H1 (cell line): ENCODE data around the gene CAMK2G. TPM values are rescaled to one million over a fixed set of nuclear protein-coding genes. Genes with fewer than 3 reads are reported as not detected.

Experiments
- CTCF ChIA-PET: fragments of 300-600 bp; sonication (Branson Sonifier 250); formaldehyde crosslinking; loops from one replicate; lab custom pipeline; 2021; ENCODE audit not compliant: partially characterized antibody; lab: Charles Lee
- POLR2A ChIA-PET: fragments of 300-600 bp; sonication (Branson Sonifier 250); formaldehyde crosslinking; loops from one replicate; lab custom pipeline; 2021; ENCODE audit warnings: inconsistent platforms; ENCODE audit not compliant: partially characterized antibody; lab: Charles Lee
- DNase-seq, 2 experiments: peaks; one replicate each; pipeline versions ENCODE4 v3.0.0 to v3.0.0-alpha.2; 2010 to 2022; ENCODE audit warnings: low spot score in 2 of 2, low read depth in 1 of 2, mixed read lengths in 1 of 2
- FAIRE-seq: peaks from 2 replicates; lab custom pipeline; 2011; peaks lifted over from hg19 to GRCh38; lab: Jason Lieb, UNC
- H2AFZ ChIP-seq: 2 replicates; pipeline ENCODE4 v1.8.1; 2012; ENCODE audit warnings: low read length, inconsistent platforms
- H2AK5ac ChIP-seq: 2 replicates; pipeline ENCODE4 v1.6.1; 2013; ENCODE audit warnings: low read depth, low read length
- H2BK120ac ChIP-seq: replicated peaks from 2 replicates; pipeline ENCODE3; 2013; ENCODE audit warnings: low read depth, low read length, inconsistent platforms
- H2BK12ac ChIP-seq: 2 replicates; pipeline ENCODE4 v1.6.1; 2013; ENCODE audit warnings: low read depth, low read length
- H2BK15ac ChIP-seq: 2 replicates; pipeline ENCODE4 v1.6.1; 2013; ENCODE audit warnings: low read length
- H2BK20ac ChIP-seq: 2 replicates; pipeline ENCODE4 v1.6.1; 2013; ENCODE audit warnings: low read length
- H2BK5ac ChIP-seq: 2 replicates; pipeline ENCODE4 v1.6.1; 2013; ENCODE audit warnings: low read depth, low read length
- H3K14ac ChIP-seq: 2 replicates; pipeline ENCODE4 v1.6.1; 2013; ENCODE audit warnings: inconsistent platforms; ENCODE audit not compliant: insufficient read length
- H3K18ac ChIP-seq: 2 replicates; pipeline ENCODE4 v1.6.1; 2013; ENCODE audit warnings: low read length; ENCODE audit errors: extremely low read depth
- H3K23ac ChIP-seq: 2 replicates; pipeline ENCODE4 v1.6.1; 2013; ENCODE audit warnings: inconsistent platforms; ENCODE audit not compliant: insufficient read length
- H3K23me2 ChIP-seq: 2 replicates; pipeline ENCODE4 v1.6.1; 2013; ENCODE audit warnings: low read depth, low read length
- H3K27ac ChIP-seq: 2 replicates; pipeline ENCODE4 v1.6.1; 2011; ENCODE audit warnings: low read depth, low read length, inconsistent platforms
- H3K27me3 ChIP-seq, 4 experiments: replicated peaks in 1 of 4; 1 replicate in 1 of 4; 2 replicates in 3 of 4; pipeline versions ENCODE4 v1.6.1 to v1.8.1; 2011 to 2013; ENCODE audit warnings: low read length in 3 of 4, mild to moderate bottlenecking in 3 of 4, inconsistent platforms in 2 of 4, mixed read lengths in 2 of 4, moderate library complexity in 1 of 4; ENCODE audit not compliant: control insufficient read depth in 3 of 4, insufficient read depth in 3 of 4; ENCODE audit errors: extremely low read depth in 1 of 4
- H3K36me3 ChIP-seq, 4 experiments: 2 replicates each; pipeline versions ENCODE4 v1.6.1 to v1.8.1; 2011 to 2013; ENCODE audit warnings: mild to moderate bottlenecking in 4 of 4, low read length in 3 of 4, moderate library complexity in 2 of 4, control low read depth in 1 of 4, inconsistent platforms in 1 of 4; ENCODE audit not compliant: insufficient read depth in 4 of 4, control insufficient read depth in 2 of 4
- H3K4ac ChIP-seq: replicated peaks from 2 replicates; pipeline ENCODE3; 2013; ENCODE audit warnings: low read length, low read depth, mixed read lengths, inconsistent platforms; ENCODE audit not compliant: insufficient read length
- H3K4me1 ChIP-seq, 4 experiments: replicated peaks in 1 of 4; 1 replicate in 1 of 4; 2 replicates in 3 of 4; pipeline versions ENCODE4 v1.6.1 to v1.8.1; 2011 to 2013; ENCODE audit warnings: low read length in 3 of 4, inconsistent platforms in 2 of 4, mixed read lengths in 1 of 4; ENCODE audit not compliant: insufficient read depth in 4 of 4, control insufficient read depth in 3 of 4
- H3K4me2 ChIP-seq, 2 experiments: 2 replicates each; pipeline versions ENCODE4 v1.6.1 to v1.8.1; 2011 to 2013; ENCODE audit warnings: low read depth in 2 of 2, low read length in 2 of 2, control low read depth in 1 of 2, inconsistent platforms in 1 of 2, mild to moderate bottlenecking in 1 of 2; ENCODE audit not compliant: insufficient read depth in 1 of 2
- H3K4me3 ChIP-seq, 4 experiments: fragments of 200-600, 300-600 bp in 1 of 4; sonication (generic), shearing (Covaris generic), sonication (Bioruptor Twin) in 1 of 4; 2 replicates each; pipeline versions ENCODE4 v1.5.1 to v1.8.1; 2011 to 2016; ENCODE audit warnings: low read length in 4 of 4, low read depth in 3 of 4, control low read depth in 2 of 4, inconsistent platforms in 2 of 4, mild to moderate bottlenecking in 2 of 4, mixed read lengths in 1 of 4, moderate library complexity in 1 of 4; ENCODE audit not compliant: insufficient read depth in 2 of 4; ENCODE audit errors: extremely low read depth in 1 of 4
- H3K56ac ChIP-seq: replicated peaks from 2 replicates; pipeline ENCODE3; 2013; ENCODE audit warnings: low read depth, mild to moderate bottlenecking, mixed read lengths, low read length, inconsistent platforms; ENCODE audit not compliant: insufficient read length
- H3K79me1 ChIP-seq: 2 replicates; pipeline ENCODE4 v1.6.1; 2013; ENCODE audit warnings: low read depth, low read length, control low read depth
- H3K79me2 ChIP-seq, 2 experiments: 2 replicates each; pipeline versions ENCODE4 v1.6.1 to v1.8.1; 2012 to 2013; ENCODE audit warnings: low read length in 2 of 2, mild to moderate bottlenecking in 2 of 2, inconsistent platforms in 1 of 2; ENCODE audit not compliant: insufficient read depth in 2 of 2, control insufficient read depth in 1 of 2
- H3K9ac ChIP-seq, 4 experiments: replicated peaks in 1 of 4; 1 replicate in 1 of 4; 2 replicates in 3 of 4; pipeline versions ENCODE4 v1.6.1 to v1.8.1; 2011 to 2013; ENCODE audit warnings: low read depth in 3 of 4, low read length in 3 of 4, control low read depth in 2 of 4, mild to moderate bottlenecking in 2 of 4, moderate library complexity in 2 of 4, inconsistent platforms in 1 of 4; ENCODE audit errors: extremely low read depth in 1 of 4
- H3K9me3 ChIP-seq, 2 experiments: 2 replicates each; pipeline versions ENCODE4 v1.6.1 to v1.8.1; 2012 to 2013; ENCODE audit warnings: mild to moderate bottlenecking in 2 of 2, moderate library complexity in 2 of 2, control low read depth in 1 of 2, inconsistent platforms in 1 of 2, low read depth in 1 of 2, low read length in 1 of 2, mixed read lengths in 1 of 2; ENCODE audit not compliant: insufficient read depth in 2 of 2
- H4K20me1 ChIP-seq, 2 experiments: replicated peaks in 1 of 2; 2 replicates each; pipeline versions ENCODE3 to v1.8.1; 2011 to 2013; ENCODE audit warnings: inconsistent platforms in 2 of 2, low read length in 2 of 2, mild to moderate bottlenecking in 1 of 2; ENCODE audit not compliant: insufficient read depth in 2 of 2, control insufficient read depth in 1 of 2
- H4K5ac ChIP-seq: 2 replicates; pipeline ENCODE4 v1.6.1; 2013; ENCODE audit warnings: low read length, low read depth, mixed read lengths, inconsistent platforms; ENCODE audit not compliant: insufficient read length
- H4K8ac ChIP-seq: 2 replicates; pipeline ENCODE4 v1.8.0; 2013; ENCODE audit warnings: mild to moderate bottlenecking, moderate library complexity, low read length, inconsistent platforms; ENCODE audit not compliant: insufficient read depth; ENCODE audit errors: extremely low read depth
- H4K91ac ChIP-seq: replicated peaks from 2 replicates; pipeline ENCODE3; 2013; ENCODE audit warnings: low read length, mixed read lengths, inconsistent platforms; ENCODE audit not compliant: insufficient read length
- GTF2F1 ChIP-seq: IDR thresholded peaks from 2 replicates; pipeline ENCODE4 v1.6.1; 2012; ENCODE audit warnings: low read depth, low read length, improper control_type of control experiment, borderline replicate concordance
- TAF7 ChIP-seq: optimal IDR thresholded peaks from 2 replicates; pipeline ENCODE3; 2011; ENCODE audit warnings: low read depth, mild to moderate bottlenecking, inconsistent platforms, low read length, moderate library complexity, borderline replicate concordance
- YY1 ChIP-seq: IDR thresholded peaks from 2 replicates; pipeline ENCODE4 v1.6.1; 2011; ENCODE audit warnings: low read depth, mild to moderate bottlenecking, low read length
- WGBS, 2 experiments: shearing (Covaris generic) in 1 of 2; methylation state at CpG; one replicate each; pipeline versions ENCODE4 v1.1.6 to v1.1.7; 2013 to 2015; ENCODE audit warnings: low lambda C conversion rate in 2 of 2, mixed read lengths in 2 of 2, inconsistent platforms in 1 of 2, low coverage in 1 of 2, missing lambda C conversion rate in 1 of 2; ENCODE audit not compliant: insufficient replicate concordance in 2 of 2, insufficient coverage in 1 of 2, insufficient read length in 1 of 2; ENCODE audit errors: extremely low coverage in 1 of 2, missing lambda C conversion rate in 1 of 2; 5-methylcytosine and 5-hydroxymethylcytosine counted together
- polyA plus RNA-seq, 7 experiments: library from polyadenylated mRNA; depleted of rRNA in 3 of 7; stranded (reverse) in 5 of 7; unstranded in 2 of 7; fragments of >200 nt in 5 of 7; fragments of 200-250 nt in 2 of 7; gene quantifications; 1 replicate in 5 of 7; 2 replicates in 1 of 7; 4 replicates in 1 of 7; pipeline versions ENCODE4 v1.2.1 to v1.2.3, GENCODE V29; 2011 to 2013; ENCODE audit warnings: missing spikeins in 2 of 7, mixed read lengths in 2 of 7
- total RNA-seq: library from RNA; stranded (reverse); fragmentation: NEBNext Ultra II Directional; extraction: Animal tissue kit (Norgen Biotek cat#: 25700); gene quantifications from 2 replicates; pipeline ENCODE4 v1.2.1, GENCODE V29; 2021

CAMK2G gene
- total and polyA plus RNA-seq, 2 of the 8 experiments (the other 6 are each of a cell fraction or from before 2014, with no cell fraction given) = 28.9 to 31.7 TPM

GRCh38 chr10:73911553-73912004 is 37.2 kb upstream of the CAMK2G start:
- no peak for FAIRE-seq
- DNase-seq = no peak
- no peak overlapping the region for H4K91ac ChIP-seq
- no peaks in the 10 kb centered on the region; the same call in 1 of the 2 replicates for H3K79me1 ChIP-seq
- peak overlapping the region; percentile 78 for H3K18ac ChIP-seq
- H3K79me2 ChIP-seq = no peaks in the 10 kb centered on the region
- peak overlapping the region; percentile 72 to 84 (median 79) for H3K4me3 ChIP-seq
- H4K5ac ChIP-seq = no peak overlapping the region
- no peak overlapping the region for H3K56ac ChIP-seq
- H2BK12ac ChIP-seq = peak overlapping the region; percentile 77; the same call in 1 of the 2 replicates
- H3K23ac ChIP-seq = no peak overlapping the region
- no peak overlapping the region for H3K27ac ChIP-seq
- peaks cover 7 to 32% (median 27%) of the 10 kb centered on the region in 4 experiments for H3K4me1 ChIP-seq
- H3K4ac ChIP-seq = no peak overlapping the region
- ChIA-PET POLR2A (interaction anchor here (1.1 to 2.4 kb wide), 14 partner anchors 12 to 168 kb away, joined by 3 to 15 read pairs (median 4); no protein-coding TSS in a partner anchor), CTCF (interaction anchor here (1.1 to 3.0 kb wide), 4 partner anchors 23 to 170 kb away, joined by 3 to 12 read pairs (median 3); no protein-coding TSS in a partner anchor)
- peak overlapping the region; percentile 80; the same call in 1 of the 2 replicates for H2BK20ac ChIP-seq
- 14% methylated on average over 13 of the region's 14 CpGs; no CpG with 5 or more reads in 1 of the 2 experiments for WGBS, 2 experiments
- peaks cover 12% of the 10 kb centered on the region; the same call in 1 of the 2 replicates for H3K23me2 ChIP-seq
- H3K27me3 ChIP-seq = peaks cover 3 to 19% (median 12%) of the 10 kb centered on the region in 4 experiments; a peak in 6 of 7 replicates
- H4K8ac ChIP-seq = no peak overlapping the region
- no peaks in the 10 kb centered on the region for H4K20me1 ChIP-seq
- H3K9ac ChIP-seq = peak overlapping the region in 2 of 4 experiments; percentile 25; a peak in 3 of 7 replicates
- no peaks in the 10 kb centered on the region for H3K9me3 ChIP-seq
- peak overlapping the region; percentile 92 to 96 for H3K4me2 ChIP-seq
- H2AK5ac ChIP-seq = no peak overlapping the region
- H3K36me3 ChIP-seq = no peaks in the 10 kb centered on the region
- H2BK15ac ChIP-seq = peak overlapping the region; percentile 72
- no peak overlapping the region for H3K14ac ChIP-seq
- 0 out of 2 replicates have a peak overlapping the region, but pooled peaks have one; percentile 3 for H2AFZ ChIP-seq
- H2BK120ac ChIP-seq = no peak overlapping the region
- no peak overlapping the region; the same call in 1 of the 2 replicates for H2BK5ac ChIP-seq
- peak; percentile 50; the same call in 1 of the 2 replicates for TF ChIP-seq YY1
- no peak for TF ChIP-seq TAF7
- TF ChIP-seq GTF2F1 = no peak
- TF ChIP-seq, all 59 proteins: peak for 1
